GM21515 (cell line): ENCODE results near the gene CAMK2A.

ENCODE experiments used
- ATAC-seq: cut with Tn5 transposase; IDR thresholded peaks from one replicate; pipeline ENCODE4 v1.9.1; 2021; ENCODE audit not compliant: unreplicated experiment

Gene CAMK2A

DNA sequence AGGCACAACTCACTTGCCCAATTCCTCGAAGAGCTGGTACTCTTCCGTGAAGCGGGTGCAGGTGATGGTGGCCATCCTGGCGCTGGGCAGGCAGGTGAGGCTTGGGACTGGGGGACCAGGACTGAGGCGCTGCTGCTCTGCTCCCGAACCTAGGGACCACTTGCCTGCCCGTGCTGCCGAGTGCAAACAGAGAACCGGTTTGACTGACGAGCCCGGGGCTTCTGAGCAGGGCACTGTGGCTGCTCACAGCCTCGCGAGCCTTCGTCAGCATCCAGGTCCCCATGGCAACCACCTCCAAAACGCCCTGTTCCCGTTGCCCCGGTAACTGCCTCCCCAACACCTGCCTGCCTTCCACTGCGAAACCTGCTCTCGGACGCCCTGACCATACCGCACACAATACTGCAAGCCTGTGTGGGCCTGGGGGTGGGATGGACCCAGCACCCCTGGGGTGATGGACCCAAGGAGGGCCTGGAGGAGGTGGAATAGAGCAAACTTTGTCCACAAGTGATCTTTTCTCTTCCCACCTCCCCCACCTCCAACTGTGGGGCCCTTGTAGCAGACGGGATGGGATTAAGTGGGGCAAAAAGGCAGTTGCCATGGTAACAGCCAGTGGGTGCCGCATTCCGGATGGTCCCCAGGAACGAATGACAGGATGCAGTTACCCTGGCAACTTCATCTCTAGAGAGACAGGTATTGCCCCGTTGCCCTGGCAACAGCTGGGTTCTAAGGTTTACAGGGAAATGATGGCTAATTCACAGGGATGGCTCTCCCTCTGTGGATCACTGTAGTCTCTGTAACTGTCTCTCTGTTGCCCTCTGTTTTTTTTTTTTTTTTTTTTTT is at the start of gene CAMK2A:
Gene CAMK2A (minus strand): TSS at position 223 of the 840 bp plus-strand sequence. CDS start 148 bp downstream, at position 75.
- ATAC-seq = no peak

DNA sequence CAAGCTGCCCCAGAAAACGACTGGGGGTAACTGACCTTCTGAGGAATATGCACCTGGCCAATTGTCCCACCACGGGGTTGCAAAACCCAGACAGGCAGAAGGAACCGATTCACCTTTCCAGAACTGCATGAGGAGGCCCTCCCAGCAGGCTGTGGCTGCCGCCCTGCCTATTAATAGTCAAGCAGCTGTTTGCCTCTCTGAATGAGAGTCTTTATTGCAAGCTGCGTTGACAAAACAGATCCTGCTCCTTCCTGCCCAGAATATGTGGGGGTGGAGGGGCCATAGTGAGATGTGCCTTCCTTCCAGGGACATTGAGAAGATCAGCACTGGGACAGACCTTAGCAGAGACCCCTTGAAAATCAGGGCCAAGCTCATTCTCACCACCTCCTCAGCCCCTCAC is 49.6 kb upstream of the CAMK2A start:
- ATAC-seq = no peak

DNA sequence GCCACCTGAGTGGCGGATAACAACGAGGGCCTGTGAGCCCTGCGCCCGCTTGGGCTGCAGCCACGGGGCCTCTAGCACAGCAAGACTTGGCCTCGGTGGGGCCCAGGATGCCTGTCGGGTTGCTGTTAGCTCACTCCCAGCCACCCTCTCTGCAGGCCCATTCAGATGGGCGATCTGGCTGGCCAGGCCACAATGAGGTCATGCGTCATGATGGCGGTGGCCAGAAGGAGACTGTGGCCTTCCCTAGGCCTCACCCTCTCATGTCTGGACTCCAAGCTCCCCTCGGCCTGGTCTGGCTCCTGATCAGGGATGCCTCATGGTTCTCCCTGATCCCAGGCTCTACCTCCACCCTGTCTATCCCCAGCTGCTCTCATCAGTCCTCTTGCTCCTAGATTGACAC is 49.0 kb upstream of the CAMK2A start:
- ATAC-seq = no peak

DNA sequence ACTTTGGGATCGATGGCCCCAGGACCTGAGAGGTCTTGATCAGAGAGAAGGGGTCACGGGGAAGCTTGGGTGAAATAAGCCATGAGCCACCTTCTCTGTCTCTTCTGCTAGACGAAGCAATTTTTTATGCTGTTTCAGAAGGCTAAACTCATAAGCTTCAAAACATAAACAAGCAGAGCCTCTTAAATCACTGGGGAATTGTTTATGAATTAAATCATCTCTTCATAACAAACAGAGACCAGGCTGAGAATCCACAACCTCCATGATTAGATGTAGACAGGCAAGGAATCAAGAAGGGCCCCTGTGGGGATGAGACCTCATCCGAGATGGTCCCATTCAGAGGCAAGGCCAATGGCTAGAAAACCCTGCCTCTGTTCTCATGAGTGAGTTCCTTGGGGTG is 46.2 kb upstream of the CAMK2A start:
- ATAC-seq = no peak

DNA sequence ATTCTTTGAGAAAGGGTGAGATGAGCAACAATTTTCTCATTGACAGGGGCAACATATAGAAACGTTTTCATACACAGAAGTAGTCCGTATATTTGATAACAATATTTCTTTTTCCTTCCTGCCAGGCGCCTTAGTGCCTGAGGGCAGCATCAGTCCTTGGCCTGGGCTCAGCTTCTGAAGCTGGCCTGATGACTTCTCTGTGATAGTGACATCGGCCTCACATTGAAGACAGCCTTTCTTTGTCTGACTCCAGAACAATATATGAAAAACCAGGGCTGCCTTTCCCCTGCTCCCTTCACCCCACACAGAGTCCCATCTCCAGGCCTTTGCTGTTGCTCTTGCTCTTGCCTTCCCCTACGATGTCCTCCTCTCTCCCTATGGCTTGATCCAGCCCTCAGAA is 43.8 kb upstream of the CAMK2A start:
- ATAC-seq = no peak

DNA sequence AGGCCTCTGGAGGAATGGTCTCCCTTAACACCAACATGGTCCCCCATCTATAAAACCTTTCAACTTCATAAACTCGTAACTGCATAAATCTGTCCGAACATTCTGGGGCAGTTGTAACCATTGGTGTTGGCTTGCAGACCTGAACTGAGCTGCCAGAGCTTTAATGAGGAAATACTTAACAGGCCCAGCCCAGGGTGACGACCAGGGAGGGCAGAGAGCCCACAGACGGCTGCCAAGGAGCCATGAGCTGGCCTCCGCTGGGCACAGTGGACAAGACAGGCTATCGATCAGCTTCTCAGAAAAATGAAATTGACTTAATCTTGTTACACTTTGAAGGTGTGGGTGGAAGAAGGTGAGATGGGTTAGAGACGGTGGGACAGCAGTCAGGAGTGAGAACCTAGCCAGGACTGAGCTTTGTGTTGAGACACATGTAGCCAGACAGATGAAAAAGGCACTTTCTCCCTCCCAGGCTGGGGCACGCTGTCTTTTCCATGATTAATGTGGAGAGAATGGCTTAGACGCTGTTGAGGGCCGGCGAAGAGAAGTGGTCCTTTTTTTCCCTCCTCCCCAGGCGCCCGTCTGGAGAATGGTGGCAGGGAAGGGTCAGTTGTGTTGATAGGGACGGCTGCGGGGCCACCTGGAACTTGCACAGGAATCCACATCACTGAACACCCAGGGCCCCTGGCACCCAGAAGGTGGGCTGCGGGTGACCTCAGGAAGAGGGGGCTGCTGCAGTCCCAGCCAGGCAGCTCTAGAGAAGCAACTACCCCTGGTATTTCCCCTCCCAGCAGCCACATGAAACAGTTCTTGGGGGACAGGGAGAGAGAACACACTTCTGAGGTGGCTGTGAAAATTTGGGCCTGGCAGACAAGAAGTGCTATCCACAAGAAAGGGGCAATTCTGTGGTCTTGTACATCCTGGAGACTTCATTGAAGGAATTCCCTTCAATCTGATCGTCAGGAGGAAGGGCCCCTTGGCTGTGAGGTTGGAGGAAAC is 40.6 kb upstream of the CAMK2A start:
- no peak for ATAC-seq

DNA sequence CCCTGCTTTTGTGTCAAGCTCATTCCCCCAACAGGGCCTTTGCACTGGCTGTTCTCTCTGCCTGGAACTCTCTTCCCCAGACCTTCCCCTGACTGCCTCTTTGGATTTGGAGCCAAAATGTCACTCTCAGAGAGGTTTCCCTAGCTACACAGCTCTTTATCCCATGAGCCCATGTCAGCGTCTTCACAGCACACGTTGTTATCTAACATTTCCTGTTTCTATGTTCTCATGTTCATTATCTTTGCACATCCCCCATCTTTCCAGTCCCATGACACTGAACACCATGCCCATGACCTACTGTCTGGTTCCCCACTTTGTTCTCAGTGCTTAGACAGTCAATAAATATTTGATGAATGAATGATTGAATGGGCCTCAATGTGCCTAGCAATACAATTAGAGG is 39.5 kb upstream of the CAMK2A start:
- no peak for ATAC-seq

DNA sequence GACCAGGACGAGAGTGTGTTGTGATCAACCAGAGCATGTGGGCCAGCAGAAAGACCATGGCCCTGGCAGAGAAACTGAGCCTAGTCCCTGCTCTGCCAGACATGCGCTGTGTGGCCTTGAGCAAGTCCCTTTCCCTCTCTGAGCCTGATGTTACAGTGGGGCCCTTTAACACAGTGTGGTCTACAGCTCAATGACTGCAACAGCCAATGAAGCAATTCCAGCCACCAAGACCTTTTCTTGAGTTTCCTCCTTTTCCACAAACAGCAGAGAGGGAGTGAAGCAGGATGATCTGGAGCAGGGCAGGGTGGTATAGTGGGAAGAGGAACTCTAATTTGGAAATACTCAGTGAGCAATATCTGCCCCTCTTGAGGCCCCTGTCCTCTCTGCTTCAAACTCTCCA is 38.9 kb upstream of the CAMK2A start:
- ATAC-seq = no peak

DNA sequence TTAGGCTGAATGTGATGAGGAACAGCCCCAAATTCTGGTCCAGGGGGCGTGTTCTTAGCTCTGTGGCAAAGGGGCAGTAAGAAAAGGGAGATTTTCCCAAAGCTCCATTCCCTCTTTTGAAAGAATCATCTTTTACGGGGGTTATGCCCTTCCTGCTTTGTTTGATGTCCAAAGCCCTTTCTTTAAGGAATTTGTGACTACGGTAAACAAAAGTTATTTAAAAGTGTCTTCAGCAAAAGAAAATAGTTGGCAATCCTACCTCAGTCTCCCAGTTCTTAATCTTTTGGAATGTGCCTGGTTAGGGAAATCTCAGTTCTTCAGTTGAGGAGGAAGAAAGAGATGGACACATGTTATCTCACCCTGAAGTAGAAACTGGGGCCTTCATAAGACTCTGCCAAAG is 37.6 kb upstream of the CAMK2A start:
- ATAC-seq = no peak

DNA sequence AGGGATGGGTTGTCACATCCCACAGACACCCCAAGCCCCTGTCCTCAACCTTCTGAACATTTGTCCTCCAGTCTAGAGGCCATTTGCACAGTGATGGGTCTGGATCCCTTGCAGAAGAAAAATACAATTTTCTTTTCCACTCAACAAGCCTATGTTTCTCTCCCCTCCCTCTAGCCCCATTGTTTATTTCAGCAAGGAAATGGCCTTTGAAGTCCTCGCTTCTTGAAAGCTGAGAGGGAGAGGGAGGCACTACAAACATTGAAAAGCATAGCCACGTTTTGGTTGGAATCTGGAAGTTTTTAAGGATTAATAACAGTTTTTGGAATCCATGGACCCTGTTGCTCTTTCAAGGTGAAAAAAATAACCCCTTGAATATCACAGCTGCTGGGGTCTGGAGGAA is 37.1 kb upstream of the CAMK2A start:
- ATAC-seq = no peak

DNA sequence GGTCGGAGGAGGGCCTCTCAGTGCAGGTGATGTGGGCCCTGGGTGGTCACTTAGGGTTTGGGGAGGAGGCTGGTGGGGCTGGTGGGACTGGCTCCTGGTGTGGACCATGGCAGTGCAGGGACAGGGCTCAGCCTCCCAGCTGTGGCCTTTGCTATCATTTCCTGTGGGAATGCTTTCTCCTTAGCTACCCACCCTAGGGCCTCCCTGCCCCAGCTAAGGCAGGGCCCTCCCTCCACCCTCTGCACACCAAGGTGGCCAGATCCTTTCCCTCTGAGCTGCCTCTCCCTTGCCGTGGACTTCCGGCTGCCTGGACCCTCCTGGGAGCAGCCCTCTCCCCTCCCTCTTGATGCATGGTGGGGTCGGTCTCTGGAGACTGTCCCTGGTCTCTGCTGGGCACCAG is 35.9 kb upstream of the CAMK2A start:
- no peak for ATAC-seq

DNA sequence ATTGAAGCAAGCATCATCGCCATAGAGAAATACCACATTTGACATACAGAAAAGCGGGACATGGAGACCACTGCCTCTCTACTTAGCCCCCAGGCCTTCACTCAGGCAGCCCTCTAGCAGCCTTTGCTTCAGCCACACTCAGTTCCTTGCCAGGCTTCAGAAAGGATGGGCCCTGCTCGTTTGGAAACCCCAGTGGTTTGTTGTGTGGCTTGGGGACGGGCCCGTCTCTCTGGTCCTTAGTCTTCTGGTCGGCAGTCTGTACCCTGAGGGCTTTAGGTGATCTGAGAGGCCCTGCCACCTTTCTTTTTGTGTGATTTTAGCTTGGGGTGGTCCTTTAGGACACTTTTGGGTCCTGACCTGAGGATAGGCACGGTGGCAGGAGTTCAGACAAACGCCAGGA is 34.2 kb upstream of the CAMK2A start:
- no peak for ATAC-seq

DNA sequence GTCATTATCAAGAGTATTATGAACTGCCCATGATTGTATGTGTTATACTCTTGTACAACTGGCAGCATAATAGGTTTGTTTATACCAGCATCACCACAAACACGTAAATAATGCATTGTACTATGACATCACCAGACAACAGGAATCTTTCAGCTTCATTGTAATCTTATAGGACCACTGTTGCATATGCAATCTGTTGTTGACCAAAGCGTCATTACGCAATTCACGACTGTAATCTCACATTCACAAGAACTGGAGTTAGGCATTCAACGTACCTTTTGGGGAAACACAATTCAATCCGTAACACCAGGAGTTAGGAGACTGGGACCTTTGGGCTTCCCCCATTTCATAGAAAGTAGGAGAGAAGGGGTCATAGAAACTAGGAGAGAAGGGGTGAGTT is 33.5 kb upstream of the CAMK2A start:
- ATAC-seq = no peak

DNA sequence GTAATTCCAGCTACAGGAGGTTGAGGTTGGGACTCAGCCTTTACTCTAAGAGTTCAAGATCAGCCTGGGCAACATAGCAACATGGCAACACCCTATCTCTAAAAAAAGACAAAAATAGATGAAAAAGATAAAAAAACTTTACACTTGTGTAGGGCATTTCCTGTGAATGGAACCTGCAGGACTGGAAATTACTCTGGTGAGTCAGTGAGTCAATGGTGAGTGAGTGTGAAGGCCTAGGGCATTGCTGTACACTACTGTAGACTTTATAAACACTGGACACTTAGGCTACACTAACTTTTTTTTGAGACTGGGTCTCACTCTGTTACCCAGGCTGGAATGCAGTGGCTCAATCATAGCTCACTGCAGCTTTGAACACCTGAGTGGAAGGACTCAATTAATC is 32.6 kb upstream of the CAMK2A start:
- no peak for ATAC-seq

DNA sequence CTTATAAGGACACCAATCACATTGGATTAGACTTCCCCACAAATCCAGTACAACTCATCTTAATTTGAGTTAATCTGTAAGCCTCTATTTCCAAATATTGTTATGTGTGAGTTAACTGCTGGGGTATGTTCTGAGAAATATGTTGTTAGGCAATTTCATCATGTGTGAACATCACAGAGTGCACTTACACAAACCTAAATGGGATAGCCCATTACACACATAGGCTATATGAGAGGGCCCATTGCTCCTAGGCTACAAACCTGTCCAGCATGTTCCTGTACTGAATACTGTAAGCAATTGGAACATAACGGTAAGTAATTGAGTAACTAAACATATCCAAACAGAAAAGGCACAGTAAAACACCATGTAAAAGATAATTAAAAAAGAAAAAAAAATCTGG is 32.2 kb upstream of the CAMK2A start:
- no peak for ATAC-seq

DNA sequence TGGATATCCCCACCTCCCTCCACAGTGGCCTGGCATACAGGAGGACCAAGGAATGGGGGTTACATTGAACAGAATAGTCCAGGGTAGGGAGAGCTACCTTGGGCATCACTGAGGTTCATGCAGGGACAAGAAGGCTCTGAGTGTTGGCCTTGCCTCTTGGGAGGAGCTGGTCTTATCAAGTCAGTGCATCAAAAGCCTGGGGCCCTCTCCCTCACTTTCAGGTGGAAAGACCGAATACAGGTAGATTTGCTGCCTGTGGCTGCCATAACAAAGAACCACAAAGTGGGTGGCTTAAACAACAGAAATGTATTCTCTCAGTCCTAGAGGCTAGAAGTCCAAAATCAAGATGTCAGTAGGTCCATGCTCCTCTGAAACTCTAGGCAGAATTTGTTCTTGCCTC is 31.6 kb upstream of the CAMK2A start:
- ATAC-seq = no peak

DNA sequence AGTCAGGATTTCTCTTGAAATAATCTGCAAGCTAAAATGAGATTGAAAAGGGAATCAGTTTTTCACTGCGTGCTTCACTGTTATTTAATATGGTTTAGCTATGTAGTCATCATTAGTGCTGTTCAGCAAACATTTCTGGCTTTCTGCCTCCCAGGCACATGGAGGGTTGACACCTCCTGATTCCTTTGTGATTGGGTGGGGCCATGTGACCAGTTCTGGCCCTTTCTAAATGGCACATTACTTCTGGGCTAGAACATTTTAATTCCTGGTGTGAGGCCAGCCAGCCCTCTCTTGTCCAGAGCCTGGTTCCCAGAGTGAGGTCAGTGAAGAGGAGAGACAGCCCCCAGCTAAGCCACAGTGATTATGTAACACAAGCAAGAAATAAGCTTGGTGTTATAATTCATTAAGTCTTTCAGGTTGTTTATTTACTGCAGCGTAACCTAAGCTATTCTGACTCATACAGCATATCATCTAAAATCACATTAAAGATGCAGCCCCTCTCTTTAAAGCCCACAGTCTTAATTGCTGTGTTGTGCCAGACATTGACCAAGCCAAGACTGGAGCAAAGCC is 30.6 kb upstream of the CAMK2A start:
- ATAC-seq = no peak

DNA sequence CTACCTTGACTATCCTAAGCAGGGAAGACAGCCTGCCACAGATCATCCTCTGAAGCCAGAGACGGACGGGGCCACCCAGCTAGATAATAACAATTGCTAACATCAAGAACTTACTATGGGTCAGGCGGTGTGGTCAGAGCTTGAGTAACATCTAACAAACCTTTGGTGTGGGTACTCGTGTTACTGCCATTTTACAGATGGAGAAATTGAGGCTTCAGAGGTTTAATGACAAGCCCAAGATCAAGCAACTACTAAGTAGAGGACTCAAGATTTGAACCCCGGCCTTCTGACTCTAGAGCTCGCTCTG is 29.9 kb upstream of the CAMK2A start:
- no peak for ATAC-seq

DNA sequence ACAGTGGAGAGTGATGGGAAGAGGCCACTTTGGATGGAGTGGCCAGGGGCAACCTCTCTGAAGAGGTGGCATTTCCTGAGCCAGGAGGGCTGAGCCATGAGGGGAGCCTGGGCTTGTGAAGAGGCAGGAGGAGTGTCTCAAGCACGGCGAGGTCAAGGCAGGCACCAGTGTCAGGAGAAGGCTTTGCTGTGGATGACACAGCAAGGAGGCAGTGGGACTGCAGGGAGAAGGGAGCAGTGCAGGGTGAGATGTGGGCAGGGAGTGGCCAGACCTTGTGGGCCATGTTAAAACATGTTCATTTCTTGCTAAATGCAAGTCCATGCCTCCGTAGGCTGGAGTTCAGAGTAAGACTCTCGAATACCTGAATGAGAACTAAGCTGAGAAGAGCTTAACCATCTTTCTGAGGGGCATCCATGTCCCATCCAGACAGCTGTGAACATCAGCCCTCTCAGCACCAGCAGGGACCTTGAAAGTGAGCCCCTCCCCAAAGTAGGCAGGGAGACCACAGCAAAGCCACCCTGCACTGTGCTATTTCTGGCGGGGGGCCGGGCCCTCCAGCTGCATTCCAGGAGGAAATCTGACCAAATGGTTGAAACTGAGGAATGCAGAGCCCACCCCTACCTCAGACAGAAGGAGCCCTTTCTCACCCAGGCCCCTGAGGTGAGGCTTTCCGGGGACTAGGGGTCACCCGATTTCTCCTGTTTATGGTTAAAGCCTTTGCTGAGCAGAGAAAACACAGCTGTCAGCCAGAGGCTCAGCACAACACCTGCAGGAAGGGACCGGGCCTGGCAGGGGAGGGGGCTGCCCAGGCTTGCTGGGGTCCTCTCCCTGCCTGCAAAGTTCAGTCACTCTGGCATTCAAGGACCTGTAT is 29.3 kb upstream of the CAMK2A start:
- no peak for ATAC-seq

DNA sequence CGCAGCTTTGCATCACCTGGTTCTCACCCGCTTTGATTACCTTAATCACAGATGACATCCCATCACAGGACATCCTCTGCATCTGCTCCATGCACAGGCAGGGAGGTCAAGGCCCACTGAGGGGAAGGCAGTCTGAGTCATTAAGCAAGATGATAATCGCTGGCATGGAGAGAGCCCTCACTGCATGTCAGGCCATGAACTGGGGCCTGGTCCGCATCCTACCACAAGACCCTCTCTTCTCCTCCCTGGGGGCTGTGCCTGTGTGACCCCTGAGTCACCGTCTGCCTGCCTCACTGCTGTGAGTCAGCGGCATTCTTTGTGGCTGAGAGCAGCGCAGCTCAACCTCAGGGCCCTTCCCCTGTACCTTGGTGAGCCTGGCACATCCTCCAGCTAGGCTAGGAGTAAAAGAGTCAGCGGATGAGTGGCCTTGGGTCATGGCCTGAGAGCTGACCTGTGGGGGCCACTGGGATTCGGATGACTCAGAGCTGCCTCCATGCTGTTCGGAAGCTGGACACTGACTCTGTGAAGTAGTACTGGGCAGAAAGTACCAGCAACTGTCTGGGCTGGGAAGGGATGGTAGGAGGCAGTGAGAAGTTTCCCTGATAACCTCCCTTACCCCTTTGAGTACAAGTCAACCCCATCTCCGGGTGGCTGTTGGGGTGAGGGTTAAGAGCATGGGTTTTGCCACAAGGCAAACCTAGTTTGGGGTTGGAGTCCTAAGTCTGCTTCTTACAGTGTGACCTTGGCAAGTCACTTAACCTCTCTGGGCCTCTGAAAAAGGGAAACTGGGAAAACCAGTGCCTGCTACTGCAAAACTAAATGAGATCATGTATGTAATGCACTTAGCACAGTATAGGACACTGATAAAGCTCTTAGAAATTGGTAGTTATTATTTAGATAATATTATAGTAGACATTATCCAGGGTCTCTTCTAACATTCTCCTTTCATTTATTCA is 27.8 kb upstream of the CAMK2A start:
- ATAC-seq = no peak
